ENCODE measurements around the gene EYS.

EYS gene

GRCh38 chr6:65289491-65289890 lies 417.5 kb downstream of the EYS start:
- TF ChIP-seq ZNF70 (CRISPR knock-in tag; IDR thresholded peaks at IDR 0.05) (no peak), OSR1 (CRISPR knock-in tag; IDR thresholded peaks at IDR 0.05) (no peak), SNAI2 (CRISPR knock-in tag; IDR thresholded peaks at IDR 0.05) (no peak), TSHZ2 (CRISPR knock-in tag; IDR thresholded peaks at IDR 0.05) (no peak)
- TF ChIP-seq, protein P1, sequence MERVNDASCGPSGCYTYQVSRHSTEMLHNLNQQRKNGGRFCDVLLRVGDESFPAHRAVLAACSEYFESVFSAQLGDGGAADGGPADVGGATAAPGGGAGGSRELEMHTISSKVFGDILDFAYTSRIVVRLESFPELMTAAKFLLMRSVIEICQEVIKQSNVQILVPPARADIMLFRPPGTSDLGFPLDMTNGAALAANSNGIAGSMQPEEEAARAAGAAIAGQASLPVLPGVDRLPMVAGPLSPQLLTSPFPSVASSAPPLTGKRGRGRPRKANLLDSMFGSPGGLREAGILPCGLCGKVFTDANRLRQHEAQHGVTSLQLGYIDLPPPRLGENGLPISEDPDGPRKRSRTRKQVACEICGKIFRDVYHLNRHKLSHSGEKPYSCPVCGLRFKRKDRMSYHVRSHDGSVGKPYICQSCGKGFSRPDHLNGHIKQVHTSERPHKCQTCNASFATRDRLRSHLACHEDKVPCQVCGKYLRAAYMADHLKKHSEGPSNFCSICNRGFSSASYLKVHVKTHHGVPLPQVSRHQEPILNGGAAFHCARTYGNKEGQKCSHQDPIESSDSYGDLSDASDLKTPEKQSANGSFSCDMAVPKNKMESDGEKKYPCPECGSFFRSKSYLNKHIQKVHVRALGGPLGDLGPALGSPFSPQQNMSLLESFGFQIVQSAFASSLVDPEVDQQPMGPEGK (CRISPR knock-in tag; IDR thresholded peaks at IDR 0.05; ENCODE audit: borderline replicate concordance): no peak
- ATAC-seq: no peak

DNA sequence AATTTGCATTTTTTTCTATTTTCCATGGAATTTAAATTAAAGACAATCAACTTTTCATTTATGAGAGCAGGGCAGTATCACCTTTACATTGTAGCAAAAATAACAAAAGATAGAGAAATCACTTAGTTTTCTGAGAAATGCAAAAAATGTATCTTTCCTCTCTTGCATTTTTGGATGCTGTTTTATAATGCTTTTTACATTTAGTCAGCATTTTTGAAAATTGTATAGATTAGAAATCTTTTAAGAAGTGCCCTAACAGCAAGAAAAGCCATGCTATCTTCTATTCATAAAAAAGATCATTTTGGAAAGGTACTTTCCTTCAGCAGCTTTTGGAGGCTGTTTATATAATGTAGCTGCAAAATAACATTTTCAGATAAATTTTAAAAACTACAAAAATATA lies 421.8 kb downstream of the EYS start:
- TF ChIP-seq OSR1 (CRISPR knock-in tag; IDR thresholded peaks at IDR 0.05): no peak
- TF ChIP-seq CREB5 (CRISPR knock-in tag; IDR thresholded peaks at IDR 0.05; ENCODE audit: low read depth): no peak
- no peak for TF ChIP-seq CSRNP3 (CRISPR knock-in tag; IDR thresholded peaks at IDR 0.05)
- no peak for TF ChIP-seq ZC3H10 (CRISPR knock-in tag; IDR thresholded peaks at IDR 0.05)
- TF ChIP-seq TOX (CRISPR knock-in tag; IDR thresholded peaks at IDR 0.05; ENCODE audit: borderline replicate concordance): no peak
- ATAC-seq: no peak

GRCh38 chr6:65280060-65280459 lies 427.0 kb downstream of the EYS start:
- ATAC-seq: no peak

GRCh38 chr6:65262241-65262640 lies 444.8 kb downstream of the EYS start:
- no peak for ATAC-seq
- TF ChIP-seq, protein P1 (CRISPR knock-in tag; IDR thresholded peaks at IDR 0.05; ENCODE audit: borderline replicate concordance): no peak
- no peak for TF ChIP-seq ZNF565 (CRISPR knock-in tag; conservative IDR thresholded peaks at IDR 0.05; ENCODE audit: low read depth)
- TF ChIP-seq, protein P2, sequence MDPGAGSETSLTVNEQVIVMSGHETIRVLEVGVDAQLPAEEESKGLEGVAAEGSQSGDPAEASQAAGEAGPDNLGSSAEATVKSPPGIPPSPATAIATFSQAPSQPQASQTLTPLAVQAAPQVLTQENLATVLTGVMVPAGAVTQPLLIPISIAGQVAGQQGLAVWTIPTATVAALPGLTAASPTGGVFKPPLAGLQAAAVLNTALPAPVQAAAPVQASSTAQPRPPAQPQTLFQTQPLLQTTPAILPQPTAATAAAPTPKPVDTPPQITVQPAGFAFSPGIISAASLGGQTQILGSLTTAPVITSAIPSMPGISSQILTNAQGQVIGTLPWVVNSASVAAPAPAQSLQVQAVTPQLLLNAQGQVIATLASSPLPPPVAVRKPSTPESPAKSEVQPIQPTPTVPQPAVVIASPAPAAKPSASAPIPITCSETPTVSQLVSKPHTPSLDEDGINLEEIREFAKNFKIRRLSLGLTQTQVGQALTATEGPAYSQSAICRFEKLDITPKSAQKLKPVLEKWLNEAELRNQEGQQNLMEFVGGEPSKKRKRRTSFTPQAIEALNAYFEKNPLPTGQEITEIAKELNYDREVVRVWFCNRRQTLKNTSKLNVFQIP (CRISPR knock-in tag; IDR thresholded peaks at IDR 0.05; ENCODE audit: borderline replicate concordance, low read depth): no peak
- TF ChIP-seq BACH2 (CRISPR knock-in tag; IDR thresholded peaks at IDR 0.05; ENCODE audit: borderline replicate concordance): no peak
- no peak for TF ChIP-seq RARB (CRISPR knock-in tag; IDR thresholded peaks at IDR 0.05)
- no peak for TF ChIP-seq GLIS3 (CRISPR knock-in tag; IDR thresholded peaks at IDR 0.05)
- TF ChIP-seq PPARA (CRISPR knock-in tag; IDR thresholded peaks at IDR 0.05; ENCODE audit: borderline replicate concordance): no peak
- TF ChIP-seq ESRRG (CRISPR knock-in tag; IDR thresholded peaks at IDR 0.05): no peak
- no peak for TF ChIP-seq CSRNP3 (CRISPR knock-in tag; IDR thresholded peaks at IDR 0.05)
- TF ChIP-seq CSDC2 (CRISPR knock-in tag; IDR thresholded peaks at IDR 0.05): no peak

More at GRCh38 chr6:65280060-65280459, 427.0 kb downstream of the EYS start:
- no peak for TF ChIP-seq ZFP30 (CRISPR knock-in tag; IDR thresholded peaks at IDR 0.05)
- no peak for TF ChIP-seq ZC3H10 (CRISPR knock-in tag; IDR thresholded peaks at IDR 0.05)
- no peak for TF ChIP-seq ARNTL (CRISPR knock-in tag; IDR thresholded peaks at IDR 0.05; ENCODE audit: borderline replicate concordance, low read depth)
- TF ChIP-seq TCF4 (CRISPR knock-in tag; IDR thresholded peaks at IDR 0.05; ENCODE audit: borderline replicate concordance): no peak
- TF ChIP-seq RARB (CRISPR knock-in tag; IDR thresholded peaks at IDR 0.05): no peak
- TF ChIP-seq ESRRG (CRISPR knock-in tag; IDR thresholded peaks at IDR 0.05): no peak
- no peak for TF ChIP-seq BACH2 (CRISPR knock-in tag; IDR thresholded peaks at IDR 0.05; ENCODE audit: borderline replicate concordance)
- no peak for TF ChIP-seq CREB5 (CRISPR knock-in tag; IDR thresholded peaks at IDR 0.05; ENCODE audit: low read depth)
- TF ChIP-seq PPARA (CRISPR knock-in tag; IDR thresholded peaks at IDR 0.05; ENCODE audit: borderline replicate concordance): no peak

Measured in SK-N-SH treated with all-trans-retinoic acid at 6 μM for 48 hours (cell line).